ENCODE data around the gene UFC1. TPM values are rescaled to one million over a fixed set of nuclear protein-coding genes. Genes with fewer than 3 reads are reported as not detected.

Gene UFC1
- total RNA-seq, 1 donor from 2014 or later, result 76.4 TPM

GRCh38 chr1:161182214-161182613, 28.4 kb downstream of the UFC1 start:
- no peak for TF ChIP-seq CTCF (IDR thresholded peaks at IDR 0.05; ENCODE audit: borderline replicate concordance)
- Histone ChIP-seq H3K4me1 (peaks cover 50% of the 10 kb centered on the region), H3K27ac (replicated peaks) (no peak overlapping the region), H3K27me3 (ENCODE audit: low read depth) (no peaks in the 10 kb centered on the region), H3K36me3 (no peaks in the 10 kb centered on the region), H3K4me3 (no peak overlapping the region), H3K9me3 (replicated peaks) (no peaks in the 10 kb centered on the region)
- DNase-seq, result no peak
- intact Hi-C loops (cut with micrococcal nuclease), result no loop called here

GRCh38 chr1:161185282-161185682, 31.5 kb downstream of the UFC1 start:
- peaks cover 48% of the 10 kb centered on the region for H3K4me1 ChIP-seq
- DNase-seq, result peak; percentile 78
- no peak for TF ChIP-seq CTCF (IDR thresholded peaks at IDR 0.05; ENCODE audit: borderline replicate concordance)

GRCh38 chr1:161185732-161186311, 32.0 kb downstream of the UFC1 start:
- no peaks in the 10 kb centered on the region for H3K27me3 ChIP-seq (ENCODE audit: low read depth)
- H3K9me3 ChIP-seq (replicated peaks), result no peaks in the 10 kb centered on the region
- peak overlapping the region; percentile 80 for H3K27ac ChIP-seq (replicated peaks)
- H3K4me3 ChIP-seq, result no peak overlapping the region
- peaks cover 3% of the 10 kb centered on the region for H3K36me3 ChIP-seq
- TF ChIP-seq CTCF (IDR thresholded peaks at IDR 0.05; ENCODE audit: borderline replicate concordance), result no peak
- peaks cover 48% of the 10 kb centered on the region for H3K4me1 ChIP-seq
- intact Hi-C loops (cut with micrococcal nuclease), result no loop called here
- no peak for DNase-seq

More at GRCh38 chr1:161185282-161185682, 31.5 kb downstream of the UFC1 start:
- Histone ChIP-seq H3K27ac (replicated peaks) (peak overlapping the region; percentile 80), H3K27me3 (ENCODE audit: low read depth) (no peaks in the 10 kb centered on the region), H3K9me3 (replicated peaks) (no peaks in the 10 kb centered on the region), H3K36me3 (no peaks in the 10 kb centered on the region), H3K4me3 (no peak overlapping the region)
- intact Hi-C loops (cut with micrococcal nuclease), result no loop called here

GRCh38 chr1:161187311-161187710, 33.5 kb downstream of the UFC1 start:
- H3K36me3 ChIP-seq, result peaks cover 16% of the 10 kb centered on the region
- H3K27me3 ChIP-seq (ENCODE audit: low read depth), result no peaks in the 10 kb centered on the region
- no peak for DNase-seq
- intact Hi-C loops (cut with micrococcal nuclease), result no loop called here
- no peak overlapping the region for H3K4me3 ChIP-seq
- no peaks in the 10 kb centered on the region for H3K9me3 ChIP-seq (replicated peaks)
- TF ChIP-seq CTCF (IDR thresholded peaks at IDR 0.05; ENCODE audit: borderline replicate concordance), result no peak
- peaks cover 50% of the 10 kb centered on the region for H3K4me1 ChIP-seq
- H3K27ac ChIP-seq (replicated peaks), result no peak overlapping the region

GRCh38 chr1:161188381-161188780, 34.6 kb downstream of the UFC1 start:
- DNase-seq, result no peak
- H3K27me3 ChIP-seq (ENCODE audit: low read depth), result no peaks in the 10 kb centered on the region
- intact Hi-C loops (cut with micrococcal nuclease), result no loop called here
- no peak overlapping the region for H3K4me3 ChIP-seq
- TF ChIP-seq CTCF (IDR thresholded peaks at IDR 0.05; ENCODE audit: borderline replicate concordance), result no peak
- peaks cover 58% of the 10 kb centered on the region for H3K4me1 ChIP-seq
- H3K36me3 ChIP-seq, result peaks cover 16% of the 10 kb centered on the region
- H3K9me3 ChIP-seq (replicated peaks), result no peaks in the 10 kb centered on the region
- H3K27ac ChIP-seq (replicated peaks), result no peak overlapping the region

Measured in left ventricle myocardium inferior (tissue), 1 donor.